Right lobe of liver (tissue), 6 donors: ENCODE results near the gene PPP1R2C. TPM values are rescaled to one million over a fixed set of nuclear protein-coding genes. Genes with fewer than 3 reads are reported as not detected.

Source experiments
- ATAC-seq, 4 donors: fragments of 200-7000 bp; cut with Tn5 transposase; one replicate each; pipeline ENCODE4 v1.9.1; 2020; ENCODE audit warnings: mild to moderate bottlenecking in 4 of 4, moderate library complexity in 4 of 4
- DNase-seq, 3 donors: peaks; one replicate each; pipeline ENCODE4 v3.0.0-alpha.2; 2020
- H3K27ac ChIP-seq, 3 donors: fragments of 200-600 bp; one replicate each; pipeline ENCODE4 v1.8.0; 2022
- H3K27me3 ChIP-seq, 2 donors: fragments of 200-600 bp; one replicate each; pipeline ENCODE4 v1.8.0; 2022
- H3K36me3 ChIP-seq, 4 donors: fragments of 200-600 bp; sonication (generic) in 1 of 4; one replicate each; pipeline versions ENCODE4 v1.5.1 to v1.8.0; 2017 to 2022; ENCODE audit warnings: control low read depth in 1 of 4
- H3K4me1 ChIP-seq, 4 donors: fragments of 200-600 bp; sonication (generic) in 1 of 4; one replicate each; pipeline versions ENCODE4 v1.5.1 to v1.8.0; 2017 to 2022; ENCODE audit warnings: control low read depth in 1 of 4
- H3K4me3 ChIP-seq, 3 donors: fragments of 200-600 bp; one replicate each; pipeline ENCODE4 v1.8.0; 2022
- H3K9me3 ChIP-seq, 4 donors: fragments of 200-600 bp; sonication (generic) in 1 of 4; one replicate each; pipeline versions ENCODE4 v1.5.1 to v1.8.0; 2017 to 2022; ENCODE audit warnings: control low read depth in 1 of 4
- POLR2A ChIP-seq: fragments of 450-650 bp; IDR thresholded peaks from one replicate; pipeline ENCODE4 v1.6.1; 2017; ENCODE audit warnings: antibody characterized with exemption, mild to moderate bottlenecking
- WGBS: methylation state at CpG from one replicate; pipeline ENCODE4 v1.1.6; 2018; ENCODE audit warnings: low coverage, low lambda C conversion rate; ENCODE audit not compliant: insufficient coverage; ENCODE audit errors: missing lambda C conversion rate; 5-methylcytosine and 5-hydroxymethylcytosine counted together
- intact Hi-C, 2 donors: fragments of 100-400 bp; cut with DNase I; formaldehyde crosslinking; loops; one replicate each; pipeline versions ENCODE4 v1.11.2 to v1.14.1; 2022
- total RNA-seq, 6 experiments: library from RNA; depleted of rRNA in 2 of 6; stranded (reverse); fragments of >200 nt in 2 of 6; fragmentation: NEBNext Ultra II Directional in 3 of 6; extraction: Animal tissue kit (Norgen Biotek cat#: 25700) in 3 of 6; gene quantifications; one replicate each; pipeline versions ENCODE4 v1.1.0 to v1.2.4, GENCODE V29; 2016 to 2023
- TF ChIP-seq, protein P1 (sequence below), 4 donors: fragments of 200-600 bp in 3 of 4; fragments of 450-650 bp in 1 of 4; IDR thresholded peaks; one replicate each; pipeline versions ENCODE4 v1.5.1 to v1.8.0; 2016 to 2022; ENCODE audit warnings: antibody characterized with exemption in 4 of 4, mild to moderate bottlenecking in 2 of 4
- donor health status: DM: no; HTN: yes; CAD: no.
- donor health status: DM: no; HTN: no; CAD: no.
- donor health status: DM: no; HTN: no; CAD: no.
- donor health status: DM: no; HTN: yes; CAD: no.
- donor health status: DM: no; HTN: yes; CAD: no.

PPP1R2C gene
- total RNA-seq, 6 experiments from 2014 or later, result not detected

DNA sequence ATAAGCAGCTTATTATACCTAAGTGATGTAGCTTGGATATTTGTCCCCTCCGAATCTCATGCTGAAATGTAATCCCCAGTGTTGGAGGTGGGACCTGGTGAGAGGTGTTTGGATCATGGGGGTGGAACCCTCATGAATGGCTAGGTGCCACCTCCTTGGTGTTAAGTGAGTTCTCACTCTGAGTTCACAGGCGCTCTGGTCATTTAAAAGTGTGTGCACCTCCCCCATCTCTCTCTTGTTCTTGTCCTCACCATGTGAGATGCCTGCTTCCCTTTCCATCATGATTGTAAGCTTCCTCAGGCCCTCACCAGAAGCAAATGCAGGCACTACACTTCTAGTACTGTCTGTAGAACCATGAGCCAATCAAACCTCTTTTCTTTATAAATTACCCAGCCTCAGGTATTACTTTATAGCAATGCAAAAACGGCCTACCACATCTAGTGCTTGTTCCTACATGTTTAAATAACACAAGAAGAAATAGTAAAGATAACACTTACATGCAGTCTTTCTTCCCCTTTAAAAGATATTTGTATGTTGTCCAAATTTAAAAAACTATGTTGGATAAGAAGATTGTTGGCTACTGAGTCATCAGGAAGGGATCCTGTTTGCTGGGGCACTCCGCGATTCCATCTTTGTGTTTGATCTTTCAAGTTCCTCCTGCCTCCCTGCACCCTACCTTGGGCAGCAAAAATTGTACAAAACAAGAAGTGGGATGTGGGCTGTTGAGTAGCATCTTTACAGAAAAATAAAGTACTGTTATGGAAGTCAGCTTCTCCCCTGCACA, 29.7 kb downstream of the PPP1R2C start:
- H3K4me3 ChIP-seq, result no peak overlapping the region
- H3K36me3 ChIP-seq, result no peaks in the 10 kb centered on the region
- intact Hi-C loops, result no loop called here
- DNase-seq, result no peak
- 45% methylated on average over 5 of the region's 5 CpGs for WGBS
- H3K27ac ChIP-seq, result no peak overlapping the region
- no peaks in the 10 kb centered on the region for H3K4me1 ChIP-seq
- H3K27me3 ChIP-seq, result peaks cover 0 to 4% of the 10 kb centered on the region in 2 donors
- TF ChIP-seq, protein P1, sequence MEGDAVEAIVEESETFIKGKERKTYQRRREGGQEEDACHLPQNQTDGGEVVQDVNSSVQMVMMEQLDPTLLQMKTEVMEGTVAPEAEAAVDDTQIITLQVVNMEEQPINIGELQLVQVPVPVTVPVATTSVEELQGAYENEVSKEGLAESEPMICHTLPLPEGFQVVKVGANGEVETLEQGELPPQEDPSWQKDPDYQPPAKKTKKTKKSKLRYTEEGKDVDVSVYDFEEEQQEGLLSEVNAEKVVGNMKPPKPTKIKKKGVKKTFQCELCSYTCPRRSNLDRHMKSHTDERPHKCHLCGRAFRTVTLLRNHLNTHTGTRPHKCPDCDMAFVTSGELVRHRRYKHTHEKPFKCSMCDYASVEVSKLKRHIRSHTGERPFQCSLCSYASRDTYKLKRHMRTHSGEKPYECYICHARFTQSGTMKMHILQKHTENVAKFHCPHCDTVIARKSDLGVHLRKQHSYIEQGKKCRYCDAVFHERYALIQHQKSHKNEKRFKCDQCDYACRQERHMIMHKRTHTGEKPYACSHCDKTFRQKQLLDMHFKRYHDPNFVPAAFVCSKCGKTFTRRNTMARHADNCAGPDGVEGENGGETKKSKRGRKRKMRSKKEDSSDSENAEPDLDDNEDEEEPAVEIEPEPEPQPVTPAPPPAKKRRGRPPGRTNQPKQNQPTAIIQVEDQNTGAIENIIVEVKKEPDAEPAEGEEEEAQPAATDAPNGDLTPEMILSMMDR (IDR thresholded peaks at IDR 0.05), result no peak
- TF ChIP-seq POLR2A, result no peak
- no peaks in the 10 kb centered on the region for H3K9me3 ChIP-seq
- ATAC-seq, result no peak

DNA sequence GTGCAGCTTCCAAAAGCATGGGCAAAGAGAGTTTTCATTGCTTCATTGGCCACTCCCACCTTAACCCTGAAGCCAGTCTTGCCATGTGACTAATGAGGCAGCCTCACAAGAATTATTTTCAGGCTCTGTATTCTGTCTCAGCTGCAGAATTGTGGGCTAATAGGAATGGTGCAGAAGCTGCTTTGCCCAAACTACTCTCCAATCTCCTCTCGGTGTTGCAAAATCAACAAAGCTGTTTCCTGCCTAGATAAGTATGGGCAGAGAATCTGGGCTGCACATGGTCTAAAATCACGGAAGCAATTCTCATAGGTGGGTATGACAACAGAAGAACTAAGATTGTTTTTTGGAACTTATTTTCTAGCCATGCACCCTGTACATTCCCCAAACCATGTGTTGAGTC, 31.4 kb downstream of the PPP1R2C start:
- TF ChIP-seq POLR2A, result no peak
- TF ChIP-seq, protein P1 (IDR thresholded peaks at IDR 0.05), result no peak
- ATAC-seq, result no peak

DNA sequence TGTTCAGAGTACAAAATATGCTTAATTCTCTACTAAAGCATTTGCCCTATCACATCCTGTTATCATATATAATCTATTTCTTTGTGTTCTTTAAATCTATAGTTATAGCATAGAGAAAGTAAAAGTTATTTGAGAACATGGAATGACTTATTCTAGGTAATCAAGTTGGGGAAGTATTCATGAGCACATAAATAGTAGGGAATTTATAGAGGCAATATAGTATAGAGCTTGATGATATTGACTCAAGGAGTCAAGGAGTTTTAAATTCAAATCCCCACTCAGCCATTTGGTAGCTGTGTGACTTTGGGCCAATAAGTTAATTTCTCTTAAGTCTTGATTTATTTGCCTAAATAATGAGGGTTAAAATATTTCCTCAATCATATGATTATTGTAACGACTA, 37.5 kb downstream of the PPP1R2C start:
- peaks cover 0 to 11% of the 10 kb centered on the region in 2 donors for H3K27me3 ChIP-seq
- H3K4me3 ChIP-seq, result no peak overlapping the region
- 32% methylated on average over 1 of the region's 1 CpG for WGBS
- H3K4me1 ChIP-seq, result no peaks in the 10 kb centered on the region
- ATAC-seq (no peak), DNase-seq (no peak)
- intact Hi-C loops, result no loop called here
- TF ChIP-seq, protein P1 (IDR thresholded peaks at IDR 0.05), result no peak
- no peak for TF ChIP-seq POLR2A
- no peaks in the 10 kb centered on the region for H3K9me3 ChIP-seq
- H3K27ac ChIP-seq, result no peak overlapping the region
- no peaks in the 10 kb centered on the region for H3K36me3 ChIP-seq

More for the DNA sequence above, 31.4 kb downstream of the PPP1R2C start:
- Histone ChIP-seq H3K36me3 (no peaks in the 10 kb centered on the region), H3K27ac (no peak overlapping the region), H3K9me3 (no peaks in the 10 kb centered on the region), H3K4me3 (no peak overlapping the region), H3K27me3 (peaks cover 0 to 4% of the 10 kb centered on the region in 2 donors), H3K4me1 (no peaks in the 10 kb centered on the region)
- intact Hi-C loops, result no loop called here
- 20% methylated on average over 1 of the region's 2 CpGs for WGBS
- DNase-seq, result no peak

DNA sequence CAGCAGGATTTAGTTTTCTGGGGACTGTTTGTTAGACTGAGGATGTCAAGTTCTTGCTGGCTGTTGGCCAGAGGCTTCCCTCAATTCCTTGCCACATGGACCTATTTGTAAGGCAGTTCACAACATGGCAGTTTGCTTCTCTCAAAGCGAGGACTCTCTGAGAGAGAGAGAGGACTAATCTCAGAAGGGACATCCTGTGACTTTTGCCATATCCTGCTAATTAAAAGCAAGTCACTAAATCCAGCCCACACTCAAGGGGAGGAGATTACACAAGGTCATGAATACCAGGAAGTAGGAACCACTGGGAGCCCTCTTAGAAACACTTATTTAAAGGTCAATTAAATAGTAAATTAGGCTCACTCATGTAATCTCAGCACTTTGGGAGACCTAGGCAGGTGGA, 38.2 kb downstream of the PPP1R2C start:
- intact Hi-C loops, result no loop called here
- no peak overlapping the region for H3K27ac ChIP-seq
- H3K36me3 ChIP-seq, result no peaks in the 10 kb centered on the region
- H3K4me1 ChIP-seq, result no peaks in the 10 kb centered on the region
- H3K27me3 ChIP-seq, result peaks cover 0 to 7% of the 10 kb centered on the region in 2 donors
- no peaks in the 10 kb centered on the region for H3K9me3 ChIP-seq
- no peak for DNase-seq
- peak in 3 of 4 donors; percentile 31 to 64 (median 56) for ATAC-seq
- no peak overlapping the region for H3K4me3 ChIP-seq
- TF ChIP-seq, protein P1 (IDR thresholded peaks at IDR 0.05), result no peak
- no peak for TF ChIP-seq POLR2A
- WGBS, result 20% methylated on average over 1 of the region's 1 CpG
